ENCODE results near the gene RCN2. TPM values are rescaled to one million over a fixed set of nuclear protein-coding genes. Genes with fewer than 3 reads are reported as not detected.

RCN2 gene
- total RNA-seq, 1 donor from 2014 or later = 82.2 TPM

- TF ChIP-seq, protein P1, sequence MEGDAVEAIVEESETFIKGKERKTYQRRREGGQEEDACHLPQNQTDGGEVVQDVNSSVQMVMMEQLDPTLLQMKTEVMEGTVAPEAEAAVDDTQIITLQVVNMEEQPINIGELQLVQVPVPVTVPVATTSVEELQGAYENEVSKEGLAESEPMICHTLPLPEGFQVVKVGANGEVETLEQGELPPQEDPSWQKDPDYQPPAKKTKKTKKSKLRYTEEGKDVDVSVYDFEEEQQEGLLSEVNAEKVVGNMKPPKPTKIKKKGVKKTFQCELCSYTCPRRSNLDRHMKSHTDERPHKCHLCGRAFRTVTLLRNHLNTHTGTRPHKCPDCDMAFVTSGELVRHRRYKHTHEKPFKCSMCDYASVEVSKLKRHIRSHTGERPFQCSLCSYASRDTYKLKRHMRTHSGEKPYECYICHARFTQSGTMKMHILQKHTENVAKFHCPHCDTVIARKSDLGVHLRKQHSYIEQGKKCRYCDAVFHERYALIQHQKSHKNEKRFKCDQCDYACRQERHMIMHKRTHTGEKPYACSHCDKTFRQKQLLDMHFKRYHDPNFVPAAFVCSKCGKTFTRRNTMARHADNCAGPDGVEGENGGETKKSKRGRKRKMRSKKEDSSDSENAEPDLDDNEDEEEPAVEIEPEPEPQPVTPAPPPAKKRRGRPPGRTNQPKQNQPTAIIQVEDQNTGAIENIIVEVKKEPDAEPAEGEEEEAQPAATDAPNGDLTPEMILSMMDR (conservative IDR thresholded peaks at IDR 0.05; ENCODE audit: low read depth, low read length) = no peak
- no peak for DNase-seq (ENCODE audit: low read depth)
- no peak overlapping the region for H3K4me3 ChIP-seq (ENCODE audit: low read depth, low read length)
Measured at GRCh38 chr15:76973906-76974305, 42.4 kb downstream of the RCN2 start.

DNA sequence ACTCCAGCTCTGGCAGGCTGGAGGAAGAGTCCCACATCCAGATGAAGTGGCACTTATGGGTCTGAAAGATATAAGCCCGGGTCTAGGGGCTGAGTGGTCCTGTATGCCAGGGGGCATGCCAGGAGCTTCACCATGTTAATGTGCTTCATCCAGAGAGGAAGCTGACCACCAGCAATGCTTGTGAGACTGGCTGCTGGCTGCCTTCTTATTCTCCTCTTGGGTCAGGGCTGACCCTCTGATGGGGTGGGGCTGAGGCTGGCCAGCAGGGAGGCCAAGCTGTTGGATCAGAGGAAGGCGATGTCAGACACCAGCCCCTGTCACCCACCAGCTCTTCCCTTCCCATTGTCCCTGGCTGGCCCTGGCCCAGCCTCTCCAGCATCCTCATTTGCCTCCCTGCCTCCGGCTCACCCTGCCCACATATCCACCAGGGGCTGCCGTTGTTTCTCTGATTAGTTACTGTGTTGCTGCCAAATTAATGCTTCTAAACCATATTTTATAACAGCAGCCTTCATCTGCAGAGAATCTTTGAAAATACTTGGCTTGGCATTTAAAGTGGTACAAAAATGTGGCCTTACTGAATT lies 43.0 kb downstream of the RCN2 start:
- DNase-seq (ENCODE audit: low read depth) = no peak
- TF ChIP-seq, protein P1 (conservative IDR thresholded peaks at IDR 0.05; ENCODE audit: low read depth, low read length) = no peak
- no peak overlapping the region for H3K4me3 ChIP-seq (ENCODE audit: low read depth, low read length)

DNA sequence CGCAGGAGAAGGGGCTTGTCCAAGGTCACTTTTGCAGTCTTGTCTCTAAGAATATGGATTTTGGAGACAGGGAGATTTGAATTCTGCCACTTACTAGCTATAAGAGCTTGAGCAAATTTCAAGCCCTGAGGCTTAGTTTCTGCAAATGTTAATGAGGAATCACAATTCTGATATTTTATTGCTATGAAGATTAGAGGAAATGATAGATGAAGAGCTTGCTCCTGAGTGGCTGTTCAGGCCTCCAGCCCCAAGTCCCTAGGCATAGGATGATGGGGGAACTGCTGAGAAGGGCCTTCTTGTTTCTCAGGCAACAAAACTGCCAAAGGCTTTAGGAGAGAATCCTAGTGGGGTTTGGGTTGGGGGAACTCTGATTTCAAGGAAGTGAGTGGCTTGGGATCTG lies 44.6 kb downstream of the RCN2 start:
- DNase-seq (ENCODE audit: low read depth) = no peak
- TF ChIP-seq, protein P1 (conservative IDR thresholded peaks at IDR 0.05; ENCODE audit: low read depth, low read length) = no peak
- H3K4me3 ChIP-seq (ENCODE audit: low read depth, low read length) = no peak overlapping the region

- TF ChIP-seq, protein P1 (conservative IDR thresholded peaks at IDR 0.05; ENCODE audit: low read depth, low read length) = no peak
- no peak for DNase-seq (ENCODE audit: low read depth)
- no peak overlapping the region for H3K4me3 ChIP-seq (ENCODE audit: low read depth, low read length)
Measured at GRCh38 chr15:76976572-76977270, 45.2 kb downstream of the RCN2 start.

DNA sequence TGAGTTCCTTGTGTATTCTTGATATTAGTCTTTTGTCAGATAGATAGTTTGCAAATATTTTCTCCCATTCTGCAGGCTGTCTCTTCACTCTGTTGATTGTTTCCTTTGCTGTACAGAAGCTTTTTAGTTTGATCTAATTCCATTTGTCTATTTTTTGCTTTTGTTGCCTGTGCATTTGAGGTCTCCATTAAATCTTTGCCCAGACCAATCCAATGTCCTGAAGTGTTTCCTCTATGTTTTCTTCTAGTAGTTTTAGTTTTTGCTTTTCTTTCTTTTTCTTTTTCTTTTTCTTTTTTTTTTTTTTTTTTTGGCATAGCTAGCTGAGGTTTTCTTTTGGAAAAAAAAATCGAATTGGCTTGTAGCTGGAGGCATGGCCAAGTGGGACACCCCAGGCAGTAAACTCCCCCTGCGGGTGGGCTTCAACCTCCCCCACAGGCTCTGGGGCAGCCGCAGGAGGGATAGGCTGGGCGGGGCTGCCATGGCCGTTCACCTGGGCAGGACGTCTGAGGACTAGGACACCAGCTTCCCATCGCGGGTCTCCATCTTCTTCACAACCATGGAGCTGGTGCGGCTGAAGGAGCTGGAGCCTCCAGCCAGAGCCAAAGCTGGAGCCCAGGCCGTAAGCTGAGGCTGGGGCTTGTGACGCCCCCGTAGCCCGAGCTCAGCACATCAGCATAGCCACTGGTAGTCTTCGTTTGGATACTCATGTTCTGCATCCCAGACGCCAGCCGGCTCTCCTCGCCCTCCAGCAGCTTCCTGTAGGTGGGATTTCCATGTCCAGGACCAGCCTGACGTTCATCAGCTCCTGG lies 47.2 kb downstream of the RCN2 start:
- TF ChIP-seq, protein P1 (conservative IDR thresholded peaks at IDR 0.05; ENCODE audit: low read depth, low read length) = no peak

DNA sequence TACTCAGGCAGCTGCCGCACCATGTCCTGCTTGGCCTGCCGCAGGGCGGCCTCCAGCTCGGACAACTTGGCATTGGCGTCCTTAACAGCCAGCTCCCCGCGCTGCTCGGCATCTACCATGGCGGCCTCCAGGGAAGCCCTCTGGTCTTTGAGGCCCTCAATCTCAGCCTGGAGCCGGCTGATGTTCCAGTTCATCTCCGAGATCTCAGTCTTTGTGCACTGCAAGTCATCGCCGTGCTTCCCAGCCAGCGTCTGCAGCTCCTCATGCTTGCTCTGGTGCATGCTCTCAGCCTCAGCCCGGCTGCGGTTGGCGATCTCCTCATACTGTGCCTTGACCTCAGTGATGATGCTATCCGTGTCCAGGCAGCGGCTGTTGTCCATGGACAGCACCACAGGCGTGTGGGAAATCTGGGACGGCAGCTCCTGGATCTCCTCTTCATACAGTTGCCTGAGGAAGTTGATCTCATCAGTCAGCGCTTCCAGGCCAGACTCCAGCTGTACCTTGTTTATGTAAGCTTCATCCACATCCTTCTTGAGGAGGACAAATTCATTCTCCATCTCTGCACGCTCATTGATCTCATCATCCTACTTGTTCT lies 47.9 kb downstream of the RCN2 start:
- no peak for DNase-seq (ENCODE audit: low read depth)
- no peak overlapping the region for H3K4me3 ChIP-seq (ENCODE audit: low read depth, low read length)
- TF ChIP-seq, protein P1 (conservative IDR thresholded peaks at IDR 0.05; ENCODE audit: low read depth, low read length) = no peak

More for the DNA sequence above, 47.2 kb downstream of the RCN2 start:
- H3K4me3 ChIP-seq (ENCODE audit: low read depth, low read length) = no peak overlapping the region
- no peak for DNase-seq (ENCODE audit: low read depth)

Measured in epithelial cell of proximal tubule (primary cell).